NCI-H82 treated with DMSO at 0.1 percent for 48 hours (cell line): ENCODE results near the gene ZNF860.

Source experiments
- DNase-seq: peaks from one replicate; lab custom pipeline; 2025; ENCODE audit not compliant: unreplicated experiment; lab: John Stamatoyannopoulos, UW

ZNF860 gene

GRCh38 chr3:31981206-31982181 lies at the start of gene ZNF860, which contains the start of gene OSBPL10:
Gene ZNF860 (plus strand): TSS chr3:31981750. CDS start chr3:31989080, 7,330 bp downstream.
Gene OSBPL10 (minus strand): TSS chr3:31981262. CDS start chr3:31981179, 83 bp downstream.
- no peak for DNase-seq

DNA sequence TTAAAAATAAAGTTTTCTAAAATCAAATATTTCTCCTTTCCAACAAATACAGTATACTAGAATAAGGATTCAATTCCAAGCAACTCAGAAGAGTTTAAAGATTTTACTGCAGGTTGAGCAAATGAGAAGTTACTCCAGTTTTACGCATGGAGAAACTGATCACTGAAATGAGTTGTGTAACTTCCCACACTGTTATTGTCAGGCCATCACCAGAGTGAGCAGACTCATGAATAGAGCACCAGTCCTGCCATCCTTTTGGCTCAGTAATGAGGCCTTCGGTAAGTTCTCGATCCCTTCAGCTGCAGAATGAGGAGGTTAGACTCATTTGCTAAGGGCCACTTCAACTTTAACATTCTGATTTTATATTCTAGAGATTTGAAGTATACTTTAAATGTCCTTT lies 48.6 kb upstream of the ZNF860 start:
- no peak for DNase-seq

- no peak for DNase-seq
Observed at GRCh38 chr3:31934018-31934417, 47.5 kb upstream of the ZNF860 start.

DNA sequence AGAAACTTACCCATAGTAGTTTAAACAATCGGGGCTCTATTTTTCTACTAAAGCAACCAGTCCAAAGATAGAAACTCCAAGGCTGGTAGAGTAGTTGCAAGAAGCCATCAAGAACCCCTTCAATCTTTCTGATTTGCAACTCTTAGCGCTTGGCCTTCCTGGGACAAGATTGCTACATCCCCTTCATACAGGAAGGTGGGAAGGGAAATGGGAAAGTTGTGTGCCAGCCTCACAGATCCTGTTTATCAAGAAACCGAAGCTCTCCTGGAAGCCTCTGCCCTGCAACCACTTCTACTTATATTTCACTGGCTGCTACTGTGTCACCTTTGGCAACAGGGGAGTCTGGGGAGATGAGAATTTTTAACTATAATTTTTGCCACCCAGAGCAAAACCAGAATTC lies 46.7 kb upstream of the ZNF860 start:
- no peak for DNase-seq

GRCh38 chr3:31936420-31937060 lies 45.0 kb upstream of the ZNF860 start:
- DNase-seq, result no peak

GRCh38 chr3:31937225-31937624 lies 44.3 kb upstream of the ZNF860 start:
- no peak for DNase-seq

GRCh38 chr3:31942446-31942845 lies 39.1 kb upstream of the ZNF860 start:
- no peak for DNase-seq

- no peak for DNase-seq
Observed at GRCh38 chr3:31943041-31943440, 38.5 kb upstream of the ZNF860 start.

- no peak for DNase-seq
Observed at GRCh38 chr3:31945738-31946052, 35.9 kb upstream of the ZNF860 start.

GRCh38 chr3:31946484-31947081 lies 35.0 kb upstream of the ZNF860 start:
- no peak for DNase-seq

- DNase-seq, result no peak
Observed at GRCh38 chr3:31947162-31947561, 34.4 kb upstream of the ZNF860 start.

- DNase-seq, result no peak
Observed at GRCh38 chr3:31947671-31948091, 33.9 kb upstream of the ZNF860 start.

GRCh38 chr3:31948280-31948679 lies 33.3 kb upstream of the ZNF860 start:
- DNase-seq, result no peak

DNA sequence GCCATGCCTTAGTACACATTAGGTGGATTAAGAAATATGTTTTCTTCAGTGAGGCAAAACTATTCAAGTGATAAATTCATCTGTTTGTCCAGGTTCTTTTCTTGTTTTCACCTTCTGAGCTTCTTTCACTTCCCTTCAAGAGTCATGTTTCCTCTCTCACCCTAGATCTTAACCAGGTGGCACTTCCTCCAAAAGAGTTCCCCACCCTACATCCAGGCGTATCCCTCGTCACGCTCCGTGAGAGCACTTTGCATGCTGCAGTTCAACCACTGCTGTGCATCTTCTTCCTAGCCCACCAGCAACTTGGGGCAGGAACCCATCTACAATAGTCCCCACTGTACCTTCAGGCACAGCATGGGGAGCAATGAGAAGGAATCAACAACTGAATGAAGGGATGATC lies 29.3 kb upstream of the ZNF860 start:
- DNase-seq, result no peak

GRCh38 chr3:31953091-31953490 lies 28.5 kb upstream of the ZNF860 start:
- no peak for DNase-seq

DNA sequence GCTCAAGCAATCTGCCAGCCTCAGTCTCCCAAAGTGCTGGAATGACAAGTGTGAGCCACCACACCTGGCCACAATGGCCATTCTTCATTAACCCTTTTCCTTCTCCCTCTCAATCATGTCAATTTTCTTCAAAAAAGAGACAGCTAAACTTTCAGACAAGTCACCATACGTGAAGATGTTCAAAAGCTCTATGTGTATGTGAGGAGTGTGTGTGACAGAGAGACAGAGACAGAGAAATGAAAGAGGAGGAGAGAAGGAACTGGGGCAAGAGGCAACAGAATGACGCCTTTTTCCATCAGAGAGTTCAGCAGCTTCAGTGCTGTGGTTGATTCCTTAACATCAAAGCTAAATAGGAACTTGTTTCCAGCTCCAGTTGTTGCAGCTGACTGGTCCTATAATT lies 27.9 kb upstream of the ZNF860 start:
- no peak for DNase-seq

GRCh38 chr3:31955581-31955980 lies 26.0 kb upstream of the ZNF860 start:
- DNase-seq, result no peak

DNA sequence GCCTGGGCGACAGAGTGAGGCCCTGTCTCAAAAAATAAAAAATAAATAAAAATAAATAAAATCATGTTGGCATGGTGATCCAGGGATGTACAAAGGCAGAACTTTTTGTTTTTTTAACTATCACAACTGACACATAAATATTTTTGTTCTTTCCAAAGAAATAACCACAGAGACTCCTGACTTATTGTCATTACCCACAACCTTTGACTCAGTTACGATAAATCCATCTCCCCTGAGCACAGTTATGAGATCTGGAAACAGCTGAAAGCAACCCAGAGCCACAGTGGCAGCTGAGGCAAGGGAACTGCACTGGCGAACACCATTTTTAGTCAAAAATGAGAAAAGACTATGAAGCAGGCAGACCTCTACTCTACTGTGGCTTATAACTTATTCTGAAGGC lies 24.4 kb upstream of the ZNF860 start:
- no peak for DNase-seq

GRCh38 chr3:31958701-31959152 lies 22.8 kb upstream of the ZNF860 start:
- DNase-seq, result no peak

DNA sequence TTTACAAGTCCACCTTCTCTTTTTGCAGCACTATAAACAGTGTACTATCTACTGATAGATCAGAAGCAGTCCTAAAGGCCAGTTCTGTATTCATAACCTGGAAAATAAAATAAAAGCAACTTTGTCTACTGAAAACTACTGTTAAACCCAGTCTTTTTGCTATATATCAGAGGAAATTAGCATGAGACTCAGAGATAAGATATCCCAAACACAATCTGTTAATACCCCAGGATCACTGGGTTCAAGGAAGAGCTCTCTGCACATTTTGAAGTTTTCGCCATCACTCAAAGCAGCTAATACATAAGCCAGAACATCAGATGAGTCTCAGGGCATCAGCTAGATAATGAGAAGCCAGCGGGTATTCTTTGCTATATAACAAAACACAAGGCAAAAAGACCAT lies 22.3 kb upstream of the ZNF860 start:
- DNase-seq, result no peak

DNA sequence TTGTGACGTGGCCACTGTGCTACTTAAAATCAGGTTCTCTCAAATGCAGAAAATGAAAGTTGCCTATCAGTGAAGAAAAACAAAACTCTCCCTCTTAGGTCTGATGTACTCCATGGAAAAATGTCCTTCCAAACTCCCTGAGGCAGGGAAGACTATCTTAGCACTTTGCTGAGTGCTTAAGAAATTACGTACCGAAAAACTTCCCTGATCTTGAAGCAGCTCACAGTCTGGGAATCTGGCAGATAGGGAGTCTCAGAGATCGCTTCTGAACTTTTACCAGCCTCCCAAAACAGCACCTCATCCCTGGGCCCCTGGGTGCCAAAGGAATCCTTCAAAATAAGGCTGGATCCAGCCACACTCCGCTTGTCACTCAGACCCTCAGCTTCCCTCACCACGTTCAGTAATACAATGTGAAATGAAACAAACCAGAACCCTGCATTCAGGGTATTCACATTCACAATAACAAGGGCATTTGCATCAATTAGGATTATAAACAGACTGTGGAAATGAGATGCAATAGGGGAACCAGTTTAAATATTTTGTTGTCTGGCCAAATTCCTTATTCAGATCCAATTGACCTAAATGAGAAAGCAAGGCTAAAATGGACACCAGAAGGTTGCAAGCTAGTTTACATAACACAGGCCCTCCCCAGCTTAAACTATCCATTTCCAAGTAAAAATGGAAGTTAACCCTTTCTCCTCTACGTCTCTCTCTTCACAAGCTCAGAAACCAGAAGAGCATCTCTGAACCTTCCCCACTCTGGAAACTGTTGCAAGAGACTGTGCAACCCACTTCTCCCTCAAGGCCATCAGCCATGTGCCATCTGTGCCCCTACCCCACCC lies 21.4 kb upstream of the ZNF860 start:
- no peak for DNase-seq
